Fibroblast of lung (primary cell): ENCODE data around the gene COL18A1. TPM values are rescaled to one million over a fixed set of nuclear protein-coding genes. Genes with fewer than 3 reads are reported as not detected.

Experiments
- DNase-seq, 2 donors: peaks; one replicate each; pipeline versions ENCODE4 v3.0.0 to v3.0.0-alpha.2; 2010; ENCODE audit warnings: low read depth in 2 of 2
- H2AFZ ChIP-seq: 2 replicates; pipeline ENCODE4 v1.5.1; 2012; ENCODE audit warnings: low read length, control low read depth, inconsistent platforms
- H3K27ac ChIP-seq: 2 replicates; pipeline ENCODE4 v1.5.1; 2011; ENCODE audit warnings: low read length, control low read depth; ENCODE audit not compliant: insufficient read depth
- H3K27me3 ChIP-seq: 2 replicates; pipeline ENCODE4 v1.5.1; 2011; ENCODE audit warnings: mild to moderate bottlenecking, low read length; ENCODE audit not compliant: control insufficient read depth, insufficient read depth
- H3K36me3 ChIP-seq: 2 replicates; pipeline ENCODE4 v1.5.1; 2011; ENCODE audit warnings: low read length; ENCODE audit not compliant: control insufficient read depth, insufficient read depth
- H3K4me1 ChIP-seq: 2 replicates; pipeline ENCODE4 v1.5.1; 2011; ENCODE audit warnings: low read length; ENCODE audit not compliant: control insufficient read depth, insufficient read depth; ENCODE audit errors: extremely low read depth
- H3K4me2 ChIP-seq: 2 replicates; pipeline ENCODE4 v1.5.1; 2011; ENCODE audit warnings: low read length, control low read depth; ENCODE audit not compliant: insufficient read depth; ENCODE audit errors: extremely low read depth
- H3K4me3 ChIP-seq, 4 experiments: fragments of 200-600 bp in 1 of 4; sonication (generic) in 1 of 4; replicated peaks in 1 of 4; 2 replicates each; pipeline ENCODE4 v1.5.1; 2011 to 2016; ENCODE audit warnings: low read length in 4 of 4, low read depth in 3 of 4, mild to moderate bottlenecking in 3 of 4, control low read depth in 2 of 4, inconsistent platforms in 1 of 4, mixed read lengths in 1 of 4; ENCODE audit not compliant: insufficient read depth in 1 of 4; ENCODE audit errors: control extremely low read depth in 1 of 4
- H3K79me2 ChIP-seq: 2 replicates; pipeline ENCODE4 v1.5.1; 2012; ENCODE audit warnings: mild to moderate bottlenecking, low read length, inconsistent platforms; ENCODE audit not compliant: control insufficient read depth, insufficient read depth
- H3K9ac ChIP-seq: 2 replicates; pipeline ENCODE4 v1.5.1; 2011; ENCODE audit warnings: mild to moderate bottlenecking, low read length, control low read depth; ENCODE audit not compliant: insufficient read depth
- H3K9me3 ChIP-seq: 2 replicates; pipeline ENCODE4 v1.5.1; 2012; ENCODE audit warnings: low read depth, low read length; ENCODE audit not compliant: control insufficient read depth, insufficient read depth
- H4K20me1 ChIP-seq: 2 replicates; pipeline ENCODE4 v1.5.1; 2011; ENCODE audit warnings: low read length; ENCODE audit not compliant: control insufficient read depth, insufficient read depth; ENCODE audit errors: extremely low read depth
- CTCF ChIP-seq, 2 donors: IDR thresholded peaks in 1 of 2; conservative IDR thresholded peaks in 1 of 2; 1 replicate in 1 of 2; 2 replicates in 1 of 2; pipeline ENCODE4 v1.5.1; 2011 to 2012; ENCODE audit warnings: low read length in 2 of 2, control low read depth in 1 of 2, inconsistent platforms in 1 of 2, low read depth in 1 of 2, mild to moderate bottlenecking in 1 of 2
- EZH2 ChIP-seq: IDR thresholded peaks from 2 replicates; pipeline ENCODE4 v1.5.1; 2012; ENCODE audit warnings: low read length, control low read depth, mild to moderate bottlenecking; ENCODE audit errors: missing control alignments
- polyA plus RNA-seq, 2 donors: library from polyadenylated mRNA; depleted of rRNA in 1 of 2; stranded (reverse) in 1 of 2; unstranded in 1 of 2; fragments of >200 nt; gene quantifications; 2 replicates each; pipeline ENCODE4 v1.2.1, GENCODE V29; 2011 to 2012; ENCODE audit warnings: missing spikeins in 1 of 2
- total RNA-seq: library from RNA; depleted of rRNA; stranded (reverse); fragments of >200 nt; gene quantifications from 2 replicates; pipeline ENCODE4 v1.2.1, GENCODE V29; 2014

Gene COL18A1
- total and polyA plus RNA-seq, 2 donors (not counting 1 experiment from before 2014, with no cell fraction given): 24.3 to 38.8 TPM

GRCh38 chr21:45457832-45458172 lies 52.8 kb downstream of the COL18A1 start:
- DNase-seq: no peak
- TF ChIP-seq CTCF (conservative IDR thresholded peaks at IDR 0.05 in 1 of 2, IDR thresholded peaks at IDR 0.05 in 1 of 2; ENCODE audit: low read depth in 1 of 2, low read length in 2 of 2) (no peak), EZH2 (no peak)
- H3K9me3 ChIP-seq: no peaks in the 10 kb centered on the region

GRCh38 chr21:45458281-45459170 lies 53.6 kb downstream of the COL18A1 start:
- TF ChIP-seq EZH2: no peak
- no peak for TF ChIP-seq CTCF (conservative IDR thresholded peaks at IDR 0.05 in 1 of 2, IDR thresholded peaks at IDR 0.05 in 1 of 2; ENCODE audit: low read depth in 1 of 2, low read length in 2 of 2)
- no peaks in the 10 kb centered on the region for H3K79me2 ChIP-seq
- H3K9ac ChIP-seq: peak overlapping the region; percentile 4
- H3K27ac ChIP-seq: no peak overlapping the region
- peaks cover 28% of the 10 kb centered on the region for H3K4me1 ChIP-seq
- H2AFZ ChIP-seq: no peak overlapping the region
- no peaks in the 10 kb centered on the region for H3K9me3 ChIP-seq
- H3K36me3 ChIP-seq: no peaks in the 10 kb centered on the region
- no peaks in the 10 kb centered on the region for H4K20me1 ChIP-seq
- H3K27me3 ChIP-seq: no peaks in the 10 kb centered on the region
- H3K4me2 ChIP-seq: no peak overlapping the region
- no peak overlapping the region for H3K4me3 ChIP-seq
- no peak for DNase-seq

More at GRCh38 chr21:45457832-45458172, 52.8 kb downstream of the COL18A1 start:
- Histone ChIP-seq H2AFZ (no peak overlapping the region), H3K79me2 (no peaks in the 10 kb centered on the region), H3K27ac (no peak overlapping the region), H3K4me1 (peaks cover 29% of the 10 kb centered on the region), H3K4me3 (no peak overlapping the region), H3K9ac (no peak overlapping the region), H3K27me3 (no peaks in the 10 kb centered on the region), H3K36me3 (no peaks in the 10 kb centered on the region), H3K4me2 (no peak overlapping the region), H4K20me1 (no peaks in the 10 kb centered on the region)

- Histone ChIP-seq H3K4me1 (peaks cover 20% of the 10 kb centered on the region), H3K9me3 (no peaks in the 10 kb centered on the region), H3K79me2 (no peaks in the 10 kb centered on the region), H4K20me1 (no peaks in the 10 kb centered on the region), H3K4me3 (no peak overlapping the region), H3K4me2 (no peak overlapping the region), H2AFZ (no peak overlapping the region), H3K27me3 (no peaks in the 10 kb centered on the region), H3K36me3 (no peaks in the 10 kb centered on the region), H3K9ac (no peak overlapping the region), H3K27ac (no peak overlapping the region)
- no peak for DNase-seq
- no peak for TF ChIP-seq CTCF (conservative IDR thresholded peaks at IDR 0.05 in 1 of 2, IDR thresholded peaks at IDR 0.05 in 1 of 2; ENCODE audit: low read depth in 1 of 2, low read length in 2 of 2)
- no peak for TF ChIP-seq EZH2
Measured at GRCh38 chr21:45459171-45460010, 54.4 kb downstream of the COL18A1 start.
